ENCODE data around the gene BRSK2. TPM values are rescaled to one million over a fixed set of nuclear protein-coding genes. Genes with fewer than 3 reads are reported as not detected.
A peak's percentile ranks its signal among the peaks of the same experiment; 100 is the strongest.

BRSK2 gene
- total and polyA plus RNA-seq, 12 donors: 0.13 to 2.3 (median 0.44) TPM; not detected in 1

DNA sequence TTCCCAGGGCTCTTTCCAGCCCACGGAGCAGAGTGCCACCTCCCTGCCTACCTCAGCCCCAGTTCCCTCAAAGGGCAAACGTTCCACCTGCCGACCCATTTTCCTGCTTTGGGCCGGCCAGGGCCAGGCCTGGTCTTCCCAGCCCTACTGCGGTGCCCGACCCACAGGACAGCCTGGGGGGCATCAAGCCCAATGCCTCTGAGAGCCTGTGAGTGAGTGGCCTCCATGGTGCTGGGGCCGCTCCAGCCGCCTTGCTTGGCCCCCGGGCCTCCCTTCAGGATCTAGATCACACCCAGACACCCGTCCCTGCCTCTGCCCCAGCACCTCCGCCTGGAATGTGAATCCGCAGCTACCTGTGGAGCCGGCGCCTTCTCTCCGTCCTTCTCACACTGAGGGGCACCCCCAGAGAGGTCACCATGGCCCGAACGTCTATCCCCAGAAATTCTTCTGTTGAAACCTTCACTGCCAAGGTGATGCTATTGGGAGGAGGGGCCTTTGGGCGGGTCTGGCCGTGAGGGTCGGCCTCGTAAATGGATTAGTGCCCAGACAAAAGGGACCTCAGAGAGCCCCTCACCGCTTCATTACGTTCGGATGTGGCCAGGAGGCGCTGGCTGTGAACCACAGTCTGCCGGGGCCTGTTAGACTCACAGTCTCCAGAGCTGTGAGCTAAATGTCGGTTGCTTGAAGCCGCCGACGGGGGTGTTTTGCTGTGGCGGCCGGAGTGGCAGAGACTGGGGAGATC lies 36.2 kb upstream of the BRSK2 start:
- ATAC-seq (no peak), DNase-seq (no peak)
- Histone ChIP-seq H3K9me3 (no peaks in the 10 kb centered on the region), H3K4me3 (no peak overlapping the region), H3K4me1 (peaks cover 0 to 8% (median 0%) of the 10 kb centered on the region in 9 donors), H3K27me3 (peaks cover 0 to 36% (median 8%) of the 10 kb centered on the region in 7 donors), H3K36me3 (no peaks in the 10 kb centered on the region), H3K27ac (no peak overlapping the region)
- TF ChIP-seq, protein P1, sequence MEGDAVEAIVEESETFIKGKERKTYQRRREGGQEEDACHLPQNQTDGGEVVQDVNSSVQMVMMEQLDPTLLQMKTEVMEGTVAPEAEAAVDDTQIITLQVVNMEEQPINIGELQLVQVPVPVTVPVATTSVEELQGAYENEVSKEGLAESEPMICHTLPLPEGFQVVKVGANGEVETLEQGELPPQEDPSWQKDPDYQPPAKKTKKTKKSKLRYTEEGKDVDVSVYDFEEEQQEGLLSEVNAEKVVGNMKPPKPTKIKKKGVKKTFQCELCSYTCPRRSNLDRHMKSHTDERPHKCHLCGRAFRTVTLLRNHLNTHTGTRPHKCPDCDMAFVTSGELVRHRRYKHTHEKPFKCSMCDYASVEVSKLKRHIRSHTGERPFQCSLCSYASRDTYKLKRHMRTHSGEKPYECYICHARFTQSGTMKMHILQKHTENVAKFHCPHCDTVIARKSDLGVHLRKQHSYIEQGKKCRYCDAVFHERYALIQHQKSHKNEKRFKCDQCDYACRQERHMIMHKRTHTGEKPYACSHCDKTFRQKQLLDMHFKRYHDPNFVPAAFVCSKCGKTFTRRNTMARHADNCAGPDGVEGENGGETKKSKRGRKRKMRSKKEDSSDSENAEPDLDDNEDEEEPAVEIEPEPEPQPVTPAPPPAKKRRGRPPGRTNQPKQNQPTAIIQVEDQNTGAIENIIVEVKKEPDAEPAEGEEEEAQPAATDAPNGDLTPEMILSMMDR (IDR thresholded peaks at IDR 0.05): no peak
- WGBS, 2 donors: 81 to 84% methylated on average over 32 of the region's 32 CpGs
- intact Hi-C loops (cut with DNase I): no loop called here

DNA sequence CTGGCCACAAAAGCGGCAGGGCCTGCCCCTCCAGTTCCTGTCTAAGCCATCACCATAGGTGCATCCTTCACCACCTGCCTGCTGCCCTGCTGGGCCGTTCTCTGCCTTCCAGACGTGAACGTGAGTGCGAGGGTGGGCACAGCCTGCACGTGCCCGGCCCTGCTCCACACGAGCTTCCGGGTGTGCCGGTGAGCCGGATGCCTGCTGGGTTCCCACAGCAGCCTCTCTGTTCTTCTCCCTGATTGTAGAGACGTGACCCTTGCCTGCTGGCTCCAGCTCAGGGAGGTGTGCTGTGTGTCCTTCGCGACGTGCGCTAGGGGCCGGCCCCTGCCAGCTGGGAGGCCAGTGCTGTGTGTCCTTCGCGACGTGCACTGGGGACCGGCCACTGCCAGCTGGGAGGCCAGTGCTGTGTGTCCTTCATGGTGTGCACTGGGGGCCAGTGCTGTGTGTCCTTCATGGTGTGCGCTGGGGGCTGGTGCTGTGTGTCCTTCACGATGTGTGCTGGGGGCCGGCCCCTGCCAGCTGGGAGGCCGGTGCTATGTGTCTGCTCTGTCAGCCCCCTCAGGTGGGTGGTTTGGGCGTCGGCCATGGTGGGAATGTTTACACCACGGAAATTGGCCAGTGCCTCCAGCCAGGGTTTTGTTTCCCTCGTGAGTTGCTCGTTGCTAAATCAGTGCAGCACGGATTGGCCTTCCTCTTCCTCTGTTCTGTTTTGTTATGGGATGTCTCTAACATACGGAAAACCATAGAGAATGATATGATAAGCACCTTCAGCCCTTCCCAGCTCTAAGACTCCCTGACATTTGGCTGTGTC lies 35.4 kb upstream of the BRSK2 start:
- Histone ChIP-seq H3K4me1 (peaks cover 0 to 8% (median 0%) of the 10 kb centered on the region in 9 donors), H3K9me3 (no peaks in the 10 kb centered on the region), H3K27me3 (peaks cover 0 to 32% (median 7%) of the 10 kb centered on the region in 7 donors), H3K4me3 (no peak overlapping the region), H3K36me3 (no peaks in the 10 kb centered on the region), H3K27ac (no peak overlapping the region)
- intact Hi-C loops (cut with DNase I): no loop called here
- no peak for DNase-seq
- TF ChIP-seq, protein P1 (IDR thresholded peaks at IDR 0.05): no peak
- peak in 1 of 8 donors; percentile 33 for ATAC-seq
- 78 to 82% methylated on average over 32 of the region's 32 CpGs for WGBS, 2 donors

DNA sequence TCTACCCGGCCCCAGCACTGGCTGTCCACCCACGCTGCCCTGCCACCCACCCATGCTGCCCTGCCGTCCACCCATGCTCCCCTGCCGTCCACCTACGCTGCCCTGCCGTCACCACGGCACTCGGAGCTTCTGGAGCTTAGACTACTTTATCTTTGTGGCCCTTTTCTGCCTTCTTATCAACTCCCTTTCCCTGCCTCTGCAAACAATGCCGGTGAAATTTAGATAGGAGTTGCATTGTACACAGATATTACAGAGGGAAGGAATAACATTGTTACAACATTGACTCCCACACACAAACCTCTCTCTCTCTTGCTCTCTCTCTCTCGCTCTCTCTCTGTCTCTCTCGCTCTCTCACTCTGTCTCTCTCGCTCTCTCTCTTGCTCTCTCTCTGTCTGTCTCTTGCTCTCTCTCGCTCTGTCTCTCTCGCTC lies 33.7 kb upstream of the BRSK2 start:
- Histone ChIP-seq H3K4me3 (no peak overlapping the region), H3K4me1 (peaks cover 0 to 8% (median 0%) of the 10 kb centered on the region in 9 donors), H3K27ac (no peak overlapping the region), H3K36me3 (no peaks in the 10 kb centered on the region), H3K27me3 (peaks cover 0 to 21% (median 0%) of the 10 kb centered on the region in 7 donors), H3K9me3 (no peaks in the 10 kb centered on the region)
- ATAC-seq (no peak), DNase-seq (no peak)
- WGBS, 2 donors: 34% methylated on average over 14 of the region's 14 CpGs
- intact Hi-C loops (cut with DNase I): no loop called here
- TF ChIP-seq, protein P1 (IDR thresholded peaks at IDR 0.05): no peak

DNA sequence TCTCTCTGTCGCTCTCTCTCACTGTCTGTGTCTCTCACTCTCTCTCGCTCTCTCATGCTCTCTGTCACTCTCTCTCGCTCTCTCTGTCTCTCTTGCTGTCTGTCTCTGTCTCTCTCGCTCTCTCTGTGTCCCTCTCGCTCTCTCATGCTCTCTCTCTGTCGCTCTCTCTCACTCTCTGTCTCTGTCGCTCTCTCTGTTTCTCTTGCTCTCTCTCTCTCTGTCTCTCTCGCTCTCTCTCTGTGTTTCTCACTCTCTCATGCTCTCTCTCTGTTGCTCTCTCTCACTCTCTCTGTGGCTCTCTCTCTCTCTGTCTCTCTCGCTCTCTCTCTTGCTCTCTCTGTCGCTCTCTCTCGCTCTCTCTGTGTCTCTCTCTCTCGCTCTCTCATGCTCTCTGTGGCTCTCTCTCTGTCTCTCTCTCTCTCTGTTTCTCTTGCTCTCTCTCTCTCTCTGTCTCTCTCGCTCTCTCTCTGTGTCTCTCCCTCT lies 33.2 kb upstream of the BRSK2 start:
- Histone ChIP-seq H3K9me3 (no peaks in the 10 kb centered on the region), H3K4me1 (peaks cover 0 to 8% (median 0%) of the 10 kb centered on the region in 9 donors), H3K4me3 (no peak overlapping the region), H3K27me3 (peaks cover 0 to 21% (median 0%) of the 10 kb centered on the region in 7 donors), H3K27ac (no peak overlapping the region), H3K36me3 (no peaks in the 10 kb centered on the region)
- DNase-seq: no peak
- WGBS, 2 donors: 89 to 90% methylated on average over 13 of the region's 13 CpGs
- TF ChIP-seq, protein P1 (IDR thresholded peaks at IDR 0.05): no peak
- intact Hi-C loops (cut with DNase I): no loop called here
- ATAC-seq: no peak

Data from heart right ventricle (tissue), 16 donors.